ENCODE results near the gene VASP. TPM values are rescaled to one million over a fixed set of nuclear protein-coding genes. Genes with fewer than 3 reads are reported as not detected.

Gene VASP
- total and polyA plus RNA-seq, 9 of the 15 experiments (the other 6 are each of a cell fraction or from before 2014, with no cell fraction given), result 16.7 to 261 (median 112) TPM

DNA sequence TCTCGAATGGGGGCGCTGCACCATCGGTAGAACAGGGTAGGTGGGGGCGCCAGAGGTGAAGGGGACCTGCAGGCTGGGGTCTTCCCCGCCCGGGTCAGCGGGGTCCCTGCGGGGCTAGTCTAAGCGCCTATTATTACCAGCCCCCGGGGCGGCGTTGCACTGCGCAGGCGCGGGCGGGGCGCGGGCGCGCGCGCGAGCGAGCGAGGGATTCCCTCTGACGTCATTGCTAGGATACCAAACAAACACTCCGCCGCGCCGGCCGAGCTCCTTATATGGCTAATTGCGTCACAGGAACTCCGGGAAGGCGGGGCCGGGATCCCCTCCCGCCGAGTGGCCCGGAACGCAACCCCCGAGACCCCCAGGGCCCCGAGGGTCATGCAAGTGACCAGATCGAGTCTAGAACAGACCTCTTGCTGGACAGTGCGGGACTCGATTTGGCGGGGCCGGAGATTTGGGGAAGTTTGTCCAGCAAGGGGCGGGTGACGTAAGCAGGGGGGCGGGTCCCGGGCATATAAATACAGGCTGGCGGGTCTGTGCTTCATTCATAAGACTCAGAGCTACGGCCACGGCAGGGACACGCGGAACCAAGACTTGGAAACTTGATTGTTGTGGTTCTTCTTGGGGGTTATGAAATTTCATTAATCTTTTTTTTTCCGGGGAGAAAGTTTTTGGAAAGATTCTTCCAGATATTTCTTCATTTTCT lies 39.7 kb upstream of the VASP start, which contains the start of gene FOSB (continued):
- TF ChIP-seq, protein P1, sequence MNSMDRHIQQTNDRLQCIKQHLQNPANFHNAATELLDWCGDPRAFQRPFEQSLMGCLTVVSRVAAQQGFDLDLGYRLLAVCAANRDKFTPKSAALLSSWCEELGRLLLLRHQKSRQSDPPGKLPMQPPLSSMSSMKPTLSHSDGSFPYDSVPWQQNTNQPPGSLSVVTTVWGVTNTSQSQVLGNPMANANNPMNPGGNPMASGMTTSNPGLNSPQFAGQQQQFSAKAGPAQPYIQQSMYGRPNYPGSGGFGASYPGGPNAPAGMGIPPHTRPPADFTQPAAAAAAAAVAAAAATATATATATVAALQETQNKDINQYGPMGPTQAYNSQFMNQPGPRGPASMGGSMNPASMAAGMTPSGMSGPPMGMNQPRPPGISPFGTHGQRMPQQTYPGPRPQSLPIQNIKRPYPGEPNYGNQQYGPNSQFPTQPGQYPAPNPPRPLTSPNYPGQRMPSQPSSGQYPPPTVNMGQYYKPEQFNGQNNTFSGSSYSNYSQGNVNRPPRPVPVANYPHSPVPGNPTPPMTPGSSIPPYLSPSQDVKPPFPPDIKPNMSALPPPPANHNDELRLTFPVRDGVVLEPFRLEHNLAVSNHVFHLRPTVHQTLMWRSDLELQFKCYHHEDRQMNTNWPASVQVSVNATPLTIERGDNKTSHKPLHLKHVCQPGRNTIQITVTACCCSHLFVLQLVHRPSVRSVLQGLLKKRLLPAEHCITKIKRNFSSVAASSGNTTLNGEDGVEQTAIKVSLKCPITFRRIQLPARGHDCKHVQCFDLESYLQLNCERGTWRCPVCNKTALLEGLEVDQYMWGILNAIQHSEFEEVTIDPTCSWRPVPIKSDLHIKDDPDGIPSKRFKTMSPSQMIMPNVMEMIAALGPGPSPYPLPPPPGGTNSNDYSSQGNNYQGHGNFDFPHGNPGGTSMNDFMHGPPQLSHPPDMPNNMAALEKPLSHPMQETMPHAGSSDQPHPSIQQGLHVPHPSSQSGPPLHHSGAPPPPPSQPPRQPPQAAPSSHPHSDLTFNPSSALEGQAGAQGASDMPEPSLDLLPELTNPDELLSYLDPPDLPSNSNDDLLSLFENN (IDR thresholded peaks at IDR 0.05; ENCODE audit: low read depth in 2 of 2, low read length in 2 of 2), result no peak
- TF ChIP-seq, protein P2, sequence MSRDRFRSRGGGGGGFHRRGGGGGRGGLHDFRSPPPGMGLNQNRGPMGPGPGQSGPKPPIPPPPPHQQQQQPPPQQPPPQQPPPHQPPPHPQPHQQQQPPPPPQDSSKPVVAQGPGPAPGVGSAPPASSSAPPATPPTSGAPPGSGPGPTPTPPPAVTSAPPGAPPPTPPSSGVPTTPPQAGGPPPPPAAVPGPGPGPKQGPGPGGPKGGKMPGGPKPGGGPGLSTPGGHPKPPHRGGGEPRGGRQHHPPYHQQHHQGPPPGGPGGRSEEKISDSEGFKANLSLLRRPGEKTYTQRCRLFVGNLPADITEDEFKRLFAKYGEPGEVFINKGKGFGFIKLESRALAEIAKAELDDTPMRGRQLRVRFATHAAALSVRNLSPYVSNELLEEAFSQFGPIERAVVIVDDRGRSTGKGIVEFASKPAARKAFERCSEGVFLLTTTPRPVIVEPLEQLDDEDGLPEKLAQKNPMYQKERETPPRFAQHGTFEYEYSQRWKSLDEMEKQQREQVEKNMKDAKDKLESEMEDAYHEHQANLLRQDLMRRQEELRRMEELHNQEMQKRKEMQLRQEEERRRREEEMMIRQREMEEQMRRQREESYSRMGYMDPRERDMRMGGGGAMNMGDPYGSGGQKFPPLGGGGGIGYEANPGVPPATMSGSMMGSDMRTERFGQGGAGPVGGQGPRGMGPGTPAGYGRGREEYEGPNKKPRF (IDR thresholded peaks at IDR 0.05; ENCODE audit: low read depth, low read length), result no peak
- TF ChIP-seq BRF1 (IDR thresholded peaks at IDR 0.05; ENCODE audit: borderline replicate concordance, extremely low read depth, insufficient read length) (no peak), L3MBTL2 (IDR thresholded peaks at IDR 0.05) (no peak), ZFP36 (IDR thresholded peaks at IDR 0.05; ENCODE audit: low read depth, low read length, partially characterized antibody) (peak; percentile 76), RUNX1 (IDR thresholded peaks at IDR 0.05; ENCODE audit: low read depth) (no peak), ARID1B (IDR thresholded peaks at IDR 0.05) (no peak), SNIP1 (IDR thresholded peaks at IDR 0.05; ENCODE audit: low read depth) (no peak), CBFB (CRISPR knock-in tag; IDR thresholded peaks at IDR 0.05) (no peak), ZNF274 (IDR thresholded peaks at IDR 0.05; ENCODE audit: borderline replicate concordance, low read depth, low read length) (no peak), KAT8 (IDR thresholded peaks at IDR 0.05; ENCODE audit: low read depth) (no peak), MED1 (CRISPR knock-in tag; IDR thresholded peaks at IDR 0.05; ENCODE audit: borderline replicate concordance) (no peak), FOXJ3 (CRISPR knock-in tag; IDR thresholded peaks at IDR 0.05) (peak; percentile 89), CCNT2 (IDR thresholded peaks at IDR 0.05; ENCODE audit: borderline replicate concordance, extremely low read depth, insufficient read length, low read depth, low read length) (peak; percentile 95), ZNF140 (CRISPR knock-in tag; IDR thresholded peaks at IDR 0.05) (no peak), NCOR1 (IDR thresholded peaks at IDR 0.05) (peak; percentile 44; the same call in 1 of the 2 replicates), TBL1XR1 (IDR thresholded peaks at IDR 0.05; ENCODE audit: low read length in 2 of 2) (peak in 1 of 2 experiments; percentile 81; a peak in 1 of 4 replicates), FOXK2 (conservative IDR thresholded peaks at IDR 0.05 in 1 of 2, IDR thresholded peaks at IDR 0.05 in 1 of 2; ENCODE audit: low read depth in 2 of 2) (peak in 1 of 2 experiments; percentile 54; a peak in 1 of 4 replicates), SOX6 (IDR thresholded peaks at IDR 0.05) (no peak), MTA3 (IDR thresholded peaks at IDR 0.05; ENCODE audit: borderline replicate concordance) (peak; percentile 98)
- TF ChIP-seq, protein P3, sequence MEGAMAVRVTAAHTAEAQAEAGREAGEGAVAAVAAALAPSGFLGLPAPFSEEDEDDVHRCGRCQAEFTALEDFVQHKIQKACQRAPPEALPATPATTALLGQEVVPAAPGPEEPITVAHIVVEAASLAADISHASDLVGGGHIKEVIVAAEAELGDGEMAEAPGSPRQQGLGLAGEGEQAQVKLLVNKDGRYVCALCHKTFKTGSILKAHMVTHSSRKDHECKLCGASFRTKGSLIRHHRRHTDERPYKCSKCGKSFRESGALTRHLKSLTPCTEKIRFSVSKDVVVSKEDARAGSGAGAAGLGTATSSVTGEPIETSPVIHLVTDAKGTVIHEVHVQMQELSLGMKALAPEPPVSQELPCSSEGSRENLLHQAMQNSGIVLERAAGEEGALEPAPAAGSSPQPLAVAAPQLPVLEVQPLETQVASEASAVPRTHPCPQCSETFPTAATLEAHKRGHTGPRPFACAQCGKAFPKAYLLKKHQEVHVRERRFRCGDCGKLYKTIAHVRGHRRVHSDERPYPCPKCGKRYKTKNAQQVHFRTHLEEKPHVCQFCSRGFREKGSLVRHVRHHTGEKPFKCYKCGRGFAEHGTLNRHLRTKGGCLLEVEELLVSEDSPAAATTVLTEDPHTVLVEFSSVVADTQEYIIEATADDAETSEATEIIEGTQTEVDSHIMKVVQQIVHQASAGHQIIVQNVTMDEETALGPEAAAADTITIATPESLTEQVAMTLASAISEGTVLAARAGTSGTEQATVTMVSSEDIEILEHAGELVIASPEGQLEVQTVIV (CRISPR knock-in tag; IDR thresholded peaks at IDR 0.05; ENCODE audit: borderline replicate concordance), result no peak

Measured in K562 (cell line).